Neuronal stem cell (in vitro differentiated cells): ENCODE data around the gene TMEM39B.
A peak's percentile ranks its signal among the peaks of the same experiment; 100 is the strongest.
"Not testable (repeated sequence)": the region's sequence is repeated elsewhere in the genome, so short reads cannot be mapped to it uniquely, and the experiment has no call there.

Experiments used
- DNase-seq: peaks from one replicate; pipeline ENCODE4 v3.0.0-alpha.2; 2013; ENCODE audit warnings: low spot score
- H2AFZ ChIP-seq: one replicate; pipeline ENCODE4 v1.6.1; 2013; ENCODE audit warnings: mild to moderate bottlenecking, low read length, inconsistent platforms
- H2AK5ac ChIP-seq: 2 replicates; pipeline ENCODE4 v1.6.1; 2013; ENCODE audit warnings: low read depth, mild to moderate bottlenecking, inconsistent platforms, low read length, moderate library complexity, mixed read lengths
- H2BK120ac ChIP-seq: 2 replicates; pipeline ENCODE4 v1.6.1; 2013; ENCODE audit warnings: low read depth, mild to moderate bottlenecking, inconsistent platforms, low read length, moderate library complexity, mixed read lengths
- H2BK12ac ChIP-seq: one replicate; pipeline ENCODE4 v1.6.1; 2013; ENCODE audit warnings: low read length, inconsistent platforms
- H2BK15ac ChIP-seq: 2 replicates; pipeline ENCODE4 v1.6.1; 2013; ENCODE audit warnings: mild to moderate bottlenecking, low read length, inconsistent platforms, mixed read lengths
- H2BK5ac ChIP-seq: one replicate; pipeline ENCODE4 v1.6.1; 2013; ENCODE audit warnings: inconsistent platforms, mild to moderate bottlenecking, low read length, moderate library complexity
- H3K14ac ChIP-seq: one replicate; pipeline ENCODE4 v1.6.1; 2013; ENCODE audit warnings: low read length, inconsistent platforms
- H3K18ac ChIP-seq: 2 replicates; pipeline ENCODE4 v1.6.1; 2013; ENCODE audit warnings: low read length, inconsistent platforms
- H3K23ac ChIP-seq: 2 replicates; pipeline ENCODE4 v1.6.1; 2013; ENCODE audit warnings: low read depth, mild to moderate bottlenecking, mixed read lengths, low read length, inconsistent platforms; ENCODE audit not compliant: poor library complexity
- H3K27ac ChIP-seq: replicated peaks from 3 replicates; pipeline ENCODE4 v1.5.1; 2013; ENCODE audit warnings: low read length, inconsistent platforms
- H3K27me3 ChIP-seq, 3 experiments: 2 replicates each; pipeline ENCODE4 v1.6.1; 2013; ENCODE audit warnings: low read length in 3 of 3, mild to moderate bottlenecking in 2 of 3, inconsistent platforms in 1 of 3, low read depth in 1 of 3, mixed read lengths in 1 of 3, moderate library complexity in 1 of 3; ENCODE audit not compliant: control insufficient read depth in 3 of 3, insufficient read depth in 3 of 3
- H3K36me3 ChIP-seq, 2 donors: replicated peaks in 1 of 2; 2 replicates each; pipeline ENCODE4 v1.6.1; 2013; ENCODE audit warnings: low read length in 2 of 2; ENCODE audit not compliant: control insufficient read depth in 2 of 2, insufficient read depth in 2 of 2
- H3K4ac ChIP-seq: 2 replicates; pipeline ENCODE4 v1.6.1; 2013; ENCODE audit warnings: inconsistent platforms, mild to moderate bottlenecking, low read length, moderate library complexity
- H3K4me1 ChIP-seq, 2 donors: 1 replicate in 1 of 2; 2 replicates in 1 of 2; pipeline ENCODE4 v1.6.1; 2013; ENCODE audit warnings: low read length in 2 of 2, low read depth in 1 of 2; ENCODE audit not compliant: control insufficient read depth in 2 of 2, insufficient read depth in 1 of 2
- H3K4me2 ChIP-seq: one replicate; pipeline ENCODE4 v1.6.1; 2013; ENCODE audit warnings: mild to moderate bottlenecking, low read length, inconsistent platforms; ENCODE audit not compliant: insufficient read depth, poor library complexity, severe bottlenecking
- H3K4me3 ChIP-seq, 2 donors: 2 replicates each; pipeline ENCODE4 v1.5.1; 2013; ENCODE audit warnings: low read length in 2 of 2, mild to moderate bottlenecking in 2 of 2, inconsistent platforms in 1 of 2, moderate library complexity in 1 of 2
- H3K79me1 ChIP-seq: one replicate; pipeline ENCODE4 v1.6.1; 2013; ENCODE audit warnings: low read depth, mild to moderate bottlenecking, inconsistent platforms, low read length, moderate library complexity
- H3K9ac ChIP-seq: one replicate; pipeline ENCODE4 v1.6.1; 2013; ENCODE audit warnings: mild to moderate bottlenecking, low read depth, low read length, inconsistent platforms; ENCODE audit not compliant: poor library complexity
- H3K9me3 ChIP-seq, 2 donors: replicated peaks in 1 of 2; 2 replicates each; pipeline versions ENCODE3 to v1.6.1; 2013; ENCODE audit warnings: low read length in 2 of 2, mild to moderate bottlenecking in 2 of 2, inconsistent platforms in 1 of 2, low read depth in 1 of 2, mixed read lengths in 1 of 2, moderate library complexity in 1 of 2; ENCODE audit not compliant: control insufficient read depth in 2 of 2, insufficient read depth in 1 of 2
- H4K8ac ChIP-seq: one replicate; pipeline ENCODE4 v1.6.1; 2013; ENCODE audit warnings: low read depth, mild to moderate bottlenecking, inconsistent platforms, low read length, moderate library complexity
- H4K91ac ChIP-seq: one replicate; pipeline ENCODE4 v1.6.1; 2013; ENCODE audit warnings: low read length, low read depth, mild to moderate bottlenecking, inconsistent platforms; ENCODE audit not compliant: poor library complexity
- WGBS, 2 donors: extraction: QIAGEN DNeasy Blood & Tissue Kit; methylation state at CpG; one replicate each; pipeline ENCODE4 v1.1.7; 2013; ENCODE audit warnings: missing lambda C conversion rate in 2 of 2, mixed read lengths in 1 of 2; ENCODE audit not compliant: insufficient read length in 2 of 2, insufficient replicate concordance in 1 of 2; ENCODE audit errors: extremely low coverage in 2 of 2; 5-methylcytosine and 5-hydroxymethylcytosine counted together

Gene TMEM39B

GRCh38 chr1:32127409-32128198 lies 54.9 kb downstream of the TMEM39B start:
- no peak overlapping the region for H3K9ac ChIP-seq
- H3K79me1 ChIP-seq = peaks cover 2% of the 10 kb centered on the region
- no peak overlapping the region for H3K14ac ChIP-seq
- no peak overlapping the region for H4K8ac ChIP-seq
- H3K4me3 ChIP-seq = no peak overlapping the region
- H2AK5ac ChIP-seq = no peak overlapping the region
- no peak overlapping the region for H2BK5ac ChIP-seq
- WGBS, 2 donors = no CpG with 5 or more reads among the region's 4 CpGs
- no peak overlapping the region for H2BK12ac ChIP-seq
- DNase-seq = no peak
- H3K23ac ChIP-seq = no peak overlapping the region
- peak overlapping the region; percentile 6 for H3K27ac ChIP-seq
- H3K27me3 ChIP-seq = no peaks in the 10 kb centered on the region
- no peaks in the 10 kb centered on the region for H3K9me3 ChIP-seq
- H2AFZ ChIP-seq = peak overlapping the region; percentile 14
- H3K36me3 ChIP-seq = peaks cover 0 to 19% of the 10 kb centered on the region in 2 donors
- H3K4me1 ChIP-seq = peaks cover 8 to 22% of the 10 kb centered on the region in 2 donors
- H2BK120ac ChIP-seq = no peak overlapping the region
- H3K4ac ChIP-seq = no peak overlapping the region
- H2BK15ac ChIP-seq = no peak overlapping the region
- H3K4me2 ChIP-seq = no peak overlapping the region
- H3K18ac ChIP-seq = no peak overlapping the region
- H4K91ac ChIP-seq = no peak overlapping the region

GRCh38 chr1:32128479-32128878 lies 55.7 kb downstream of the TMEM39B start:
- Histone ChIP-seq H2BK120ac (no peak overlapping the region), H3K18ac (no peak overlapping the region), H3K23ac (no peak overlapping the region), H3K9me3 (no peaks in the 10 kb centered on the region), H2BK12ac (no peak overlapping the region), H3K14ac (no peak overlapping the region), H3K4me2 (no peak overlapping the region), H3K4me1 (peaks cover 8 to 22% of the 10 kb centered on the region in 2 donors), H3K36me3 (peaks cover 0 to 19% of the 10 kb centered on the region in 2 donors), H4K91ac (no peak overlapping the region), H4K8ac (no peak overlapping the region), H3K9ac (no peak overlapping the region), H3K79me1 (peaks cover 2% of the 10 kb centered on the region), H2AFZ (no peak overlapping the region), H2AK5ac (no peak overlapping the region), H3K27ac (no peak overlapping the region), H2BK5ac (no peak overlapping the region), H2BK15ac (no peak overlapping the region), H3K4me3 (no peak overlapping the region), H3K27me3 (no peaks in the 10 kb centered on the region), H3K4ac (no peak overlapping the region)
- WGBS, 2 donors = no CpG with 5 or more reads among the region's 1 CpG
- no peak for DNase-seq

- Histone ChIP-seq H2BK15ac (no peak overlapping the region), H4K8ac (no peak overlapping the region), H3K27me3 (no peaks in the 10 kb centered on the region), H2BK12ac (no peak overlapping the region), H3K4me1 (peaks cover 8 to 22% of the 10 kb centered on the region in 2 donors), H3K4me2 (no peak overlapping the region), H2BK120ac (no peak overlapping the region), H3K23ac (no peak overlapping the region), H3K18ac (no peak overlapping the region), H2AFZ (no peak overlapping the region), H3K36me3 (peaks cover 0 to 19% of the 10 kb centered on the region in 2 donors), H3K79me1 (peaks cover 2% of the 10 kb centered on the region), H2AK5ac (no peak overlapping the region), H3K27ac (no peak overlapping the region), H3K14ac (no peak overlapping the region), H4K91ac (no peak overlapping the region), H3K4me3 (no peak overlapping the region), H2BK5ac (no peak overlapping the region), H3K9ac (no peak overlapping the region), H3K9me3 (no peaks in the 10 kb centered on the region), H3K4ac (no peak overlapping the region)
- no CpG with 5 or more reads among the region's 1 CpG for WGBS, 2 donors
- no peak for DNase-seq
Observed at GRCh38 chr1:32128964-32129363, 56.2 kb downstream of the TMEM39B start.

- not testable (repeated sequence) for H3K27ac ChIP-seq, H4K91ac ChIP-seq
Observed at GRCh38 chr1:32133950-32134280, 61.2 kb downstream of the TMEM39B start.

More at GRCh38 chr1:32133950-32134280, 61.2 kb downstream of the TMEM39B start:
- H2BK15ac ChIP-seq, H3K27me3 ChIP-seq, H3K9ac ChIP-seq, H3K4ac ChIP-seq, H3K4me3 ChIP-seq, H3K79me1 ChIP-seq, H3K4me1 ChIP-seq, H4K8ac ChIP-seq, H3K4me2 ChIP-seq, DNase-seq, H2AK5ac ChIP-seq, H2BK120ac ChIP-seq, H2BK12ac ChIP-seq, H2AFZ ChIP-seq, H3K18ac ChIP-seq, H3K14ac ChIP-seq, H3K23ac ChIP-seq, H2BK5ac ChIP-seq, H3K9me3 ChIP-seq: not testable (repeated sequence)
- no CpG with 5 or more reads among the region's 9 CpGs for WGBS, 2 donors
- peaks cover 0 to 19% of the 10 kb centered on the region in 2 donors for H3K36me3 ChIP-seq
